HG03469 (cell line): ENCODE measurements around the gene TMEM258.

Experiments used
- ATAC-seq: cut with Tn5 transposase; IDR thresholded peaks from one replicate; pipeline ENCODE4 v1.9.1; 2021; ENCODE audit warnings: mild to moderate bottlenecking, moderate library complexity, moderate number of reproducible peaks; ENCODE audit not compliant: unreplicated experiment

TMEM258 gene

GRCh38 chr11:61777234-61778090, 14.9 kb downstream of the TMEM258 start:
- no peak for ATAC-seq

DNA sequence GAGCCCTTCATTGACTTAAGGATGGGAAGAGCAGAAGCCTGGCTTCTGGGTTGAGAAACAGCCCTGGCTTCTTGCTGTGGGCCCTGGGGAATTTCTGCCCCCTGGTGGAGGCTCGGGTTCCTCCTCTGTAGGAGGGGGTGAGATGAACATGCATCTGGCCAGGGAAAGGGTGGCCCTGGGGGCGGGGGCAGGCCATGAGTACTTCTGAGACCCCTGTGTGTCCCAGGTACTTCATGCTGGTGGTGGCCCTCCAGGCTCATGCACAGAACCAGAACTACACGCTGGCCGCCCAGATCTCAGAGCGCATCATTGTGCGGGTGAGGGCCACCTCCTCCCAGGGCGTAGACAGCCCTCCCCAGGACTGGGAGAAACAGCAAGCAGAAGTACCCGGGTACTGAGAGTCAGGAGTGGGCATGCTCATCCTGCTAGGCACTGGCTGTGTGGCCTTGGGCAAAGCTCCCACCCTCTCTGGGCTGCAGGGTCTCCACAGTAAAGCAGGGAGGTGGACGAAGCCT, 15.8 kb downstream of the TMEM258 start:
- no peak for ATAC-seq

- ATAC-seq, result no peak
These were observed 16.5 kb downstream of the TMEM258 start for GRCh38 chr11:61775606-61776554.

DNA sequence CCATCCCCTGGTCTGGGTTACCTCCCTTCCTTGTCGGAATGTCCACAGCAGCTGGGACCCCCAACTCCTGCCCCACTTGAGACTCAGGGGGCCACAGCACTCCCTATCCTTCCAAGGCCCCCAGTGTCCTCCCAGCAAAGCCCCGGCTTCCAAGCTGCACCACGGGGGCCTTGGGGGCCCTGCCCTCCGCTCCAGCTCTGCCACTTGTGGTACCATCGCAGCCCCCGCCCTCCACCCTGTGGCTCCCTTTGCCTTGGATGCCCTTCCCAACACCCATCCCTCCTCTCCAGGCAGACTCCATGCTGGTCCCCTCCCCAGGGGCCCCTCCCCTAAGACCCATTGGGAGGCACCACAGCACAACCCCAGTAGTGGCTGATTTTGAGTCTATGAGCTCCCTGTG, 17.3 kb downstream of the TMEM258 start:
- ATAC-seq, result no peak

- ATAC-seq, result no peak
These were observed 18.0 kb downstream of the TMEM258 start for GRCh38 chr11:61774411-61774810.

DNA sequence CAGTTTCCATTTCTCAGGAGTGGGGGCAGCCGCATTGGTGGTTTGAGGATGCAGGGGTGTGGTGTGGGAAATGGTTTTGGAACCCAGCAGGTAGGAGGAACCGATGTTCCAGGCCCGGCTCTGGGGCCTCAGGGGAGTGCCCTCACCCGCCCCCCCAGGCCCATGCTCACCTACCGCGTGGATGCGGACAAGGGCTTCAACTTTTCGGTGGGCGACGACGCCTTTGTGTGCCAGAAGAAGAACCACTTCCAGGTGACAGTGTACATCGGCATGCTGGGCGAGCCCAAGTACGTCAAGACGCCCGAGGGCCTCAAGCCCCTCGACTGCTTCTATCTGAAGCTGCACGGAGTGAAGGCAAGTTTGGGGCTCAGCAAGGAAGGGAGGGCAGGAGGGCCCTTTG, 18.6 kb downstream of the TMEM258 start:
- no peak for ATAC-seq

GRCh38 chr11:61773356-61773755, 19.0 kb downstream of the TMEM258 start:
- no peak for ATAC-seq

GRCh38 chr11:61771985-61772455, 20.4 kb downstream of the TMEM258 start:
- no peak for ATAC-seq

- no peak for ATAC-seq
These were observed 21.1 kb downstream of the TMEM258 start for GRCh38 chr11:61771195-61771894.

DNA sequence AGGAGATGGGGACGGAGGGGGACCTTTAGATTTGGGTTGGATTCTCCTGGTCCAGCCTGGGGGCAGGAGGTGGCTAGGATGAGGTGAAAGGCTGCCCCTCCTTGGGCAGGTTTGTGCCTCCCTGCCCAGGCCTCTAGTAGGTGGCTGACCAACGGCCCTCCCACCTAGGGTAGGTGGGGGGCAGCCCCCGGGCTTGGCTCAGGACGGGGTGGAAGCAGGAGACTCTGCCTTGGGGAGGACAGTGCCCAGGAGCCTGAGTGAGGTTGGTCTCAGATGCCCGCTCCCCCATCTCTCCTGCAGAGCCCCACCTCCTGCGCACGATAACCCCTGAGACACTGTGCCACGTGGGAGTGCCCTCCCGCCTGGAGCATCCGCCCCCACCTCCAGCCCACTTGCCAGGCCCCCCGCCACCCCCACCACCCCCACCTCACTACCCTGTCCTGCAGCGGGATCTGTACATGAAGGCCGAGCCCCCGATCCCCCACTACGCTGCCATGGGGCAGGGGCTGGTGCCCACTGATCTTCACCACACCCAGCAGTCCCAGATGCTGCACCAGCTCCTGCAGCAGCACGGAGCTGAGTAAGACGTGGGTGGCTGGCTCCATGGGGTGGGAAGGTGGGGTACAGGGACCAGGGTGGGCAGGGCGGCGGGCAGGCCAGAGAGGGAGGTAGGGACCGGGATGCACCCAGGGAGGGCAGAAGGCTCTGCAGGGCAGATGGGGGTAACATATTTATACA, 22.3 kb downstream of the TMEM258 start:
- ATAC-seq, result no peak

- ATAC-seq, result no peak
These were observed 23.1 kb downstream of the TMEM258 start for GRCh38 chr11:61769169-61769920.

- no peak for ATAC-seq
These were observed 23.9 kb downstream of the TMEM258 start for GRCh38 chr11:61768376-61769076.

DNA sequence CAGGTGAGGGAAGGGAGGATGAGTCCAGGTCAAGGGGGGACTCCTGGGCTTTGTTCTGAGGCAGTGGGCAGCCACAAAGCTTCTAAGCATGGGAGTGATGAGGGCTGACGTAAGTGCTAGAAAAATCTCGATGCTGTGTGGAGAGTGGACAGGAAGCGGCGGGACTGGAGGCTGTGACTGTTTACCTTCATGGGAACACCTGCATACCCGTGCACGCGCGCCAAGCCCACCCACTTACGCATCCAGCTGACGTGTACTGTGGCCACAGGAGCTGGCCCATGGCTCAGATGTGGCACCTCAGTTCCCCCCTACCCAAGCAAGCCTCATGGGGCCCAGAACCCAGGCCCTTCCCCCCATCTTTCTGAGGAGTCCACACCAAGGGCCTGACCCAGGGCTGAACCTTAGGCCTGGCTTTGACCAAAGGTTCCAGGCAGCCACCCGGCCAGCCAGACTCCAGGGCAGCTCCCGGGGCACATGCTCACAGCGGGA, 26.0 kb downstream of the TMEM258 start:
- ATAC-seq, result no peak

GRCh38 chr11:61765550-61766253, 26.7 kb downstream of the TMEM258 start:
- no peak for ATAC-seq

GRCh38 chr11:61764606-61765260, 27.7 kb downstream of the TMEM258 start:
- no peak for ATAC-seq

- no peak for ATAC-seq
These were observed 28.3 kb downstream of the TMEM258 start for GRCh38 chr11:61763930-61764605.

DNA sequence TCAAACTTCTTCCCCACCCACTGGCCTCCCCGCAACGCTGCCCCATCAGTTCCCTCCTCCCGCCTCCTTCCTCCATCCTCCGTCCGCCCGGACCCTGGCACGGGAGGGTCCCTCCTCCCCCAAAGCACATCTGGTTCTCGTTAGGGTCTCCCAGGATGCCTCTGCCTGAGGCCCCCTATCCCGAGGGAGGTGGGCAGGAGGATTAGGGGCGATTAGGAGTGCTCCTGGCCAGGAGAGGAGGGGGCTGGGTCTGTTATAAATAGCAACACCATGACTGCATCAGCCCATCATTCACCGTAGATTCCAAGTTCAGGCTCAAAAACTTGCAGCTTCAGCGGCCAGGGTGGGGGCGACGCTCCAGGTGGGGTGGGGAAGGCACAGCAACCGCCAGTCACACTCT, 29.6 kb downstream of the TMEM258 start:
- ATAC-seq, result no peak
